NCI-H187 (cell line): ENCODE data around the gene IPP.
"Not testable (repeated sequence)": the region's sequence is repeated elsewhere in the genome, so short reads cannot be mapped to it uniquely, and the experiment has no call there.

Experiments
- DNase-seq, 2 experiments: peaks; one replicate each; lab custom pipeline; 2025; lab: John Stamatoyannopoulos, UW

IPP gene

GRCh38 chr1:45750298-45751038 lies at the start of gene IPP:
IPP (minus strand) TSS chr1:45750653; CDS start chr1:45746411, 4,242 bp downstream.
- peak; percentile 86 to 98 for DNase-seq

GRCh38 chr1:45796946-45797345 lies 46.5 kb upstream of the IPP start:
- DNase-seq: no peak

GRCh38 chr1:45796381-45796780 lies 45.9 kb upstream of the IPP start:
- no peak for DNase-seq

GRCh38 chr1:45793942-45794604 lies 43.6 kb upstream of the IPP start:
- no peak for DNase-seq

GRCh38 chr1:45792744-45793143 lies 42.3 kb upstream of the IPP start:
- no peak for DNase-seq

- no peak for DNase-seq
Observed at GRCh38 chr1:45789601-45790000, 39.1 kb upstream of the IPP start.

GRCh38 chr1:45787905-45788304 lies 37.5 kb upstream of the IPP start:
- DNase-seq: no peak

- DNase-seq: no peak
Observed at GRCh38 chr1:45785583-45785982, 35.1 kb upstream of the IPP start.

- DNase-seq: no peak
Observed at GRCh38 chr1:45775794-45776193, 25.3 kb upstream of the IPP start.

- DNase-seq: no peak
Observed at GRCh38 chr1:45772971-45773370, 22.5 kb upstream of the IPP start.

GRCh38 chr1:45769261-45769932 lies 18.9 kb upstream of the IPP start:
- DNase-seq: no peak

GRCh38 chr1:45767035-45767434 lies 16.6 kb upstream of the IPP start:
- DNase-seq: no peak

- no peak for DNase-seq
Observed at GRCh38 chr1:45765999-45766792, 15.7 kb upstream of the IPP start.

GRCh38 chr1:45762291-45762690 lies 11.8 kb upstream of the IPP start:
- DNase-seq: no peak

- no peak for DNase-seq
Observed at GRCh38 chr1:45755697-45756096, 5.2 kb upstream of the IPP start.

GRCh38 chr1:45753248-45754037 lies 3.0 kb upstream of the IPP start:
- DNase-seq: no peak

- no peak for DNase-seq
Observed at GRCh38 chr1:45752441-45753052, 2.1 kb upstream of the IPP start.

GRCh38 chr1:45752014-45752413 lies 1.6 kb upstream of the IPP start:
- no peak for DNase-seq

GRCh38 chr1:45751039-45751838 lies 786 bp upstream of the IPP start:
- DNase-seq: not testable (repeated sequence)

- DNase-seq: no peak
Observed at GRCh38 chr1:45746922-45747321, 3.5 kb downstream of the IPP start.
